ENCODE measurements around the gene SLCO3A1.

Gene SLCO3A1

DNA sequence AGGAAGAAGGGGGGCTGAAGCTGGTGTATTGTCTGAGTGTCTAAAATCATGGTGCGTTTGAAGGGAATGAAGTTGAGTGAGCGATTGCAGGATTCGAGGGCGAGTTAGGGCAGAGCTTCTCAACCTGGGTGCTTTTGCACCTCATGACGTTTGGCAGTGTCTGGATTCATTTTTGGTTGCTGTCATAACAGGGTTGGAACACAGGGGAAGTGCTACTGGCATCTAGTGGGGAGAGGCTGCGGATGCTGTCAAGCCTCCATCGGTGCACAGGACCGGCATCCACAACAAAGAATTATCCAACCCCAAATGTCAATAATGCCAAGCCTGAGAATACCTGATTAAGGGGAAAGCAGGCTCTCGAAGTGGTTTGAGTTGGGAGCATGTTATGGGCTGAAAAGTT is 120.0 kb downstream of the SLCO3A1 start:
- DNase-seq = no peak

GRCh38 chr15:91974321-91974720 is 120.8 kb downstream of the SLCO3A1 start:
- no peak for DNase-seq

DNA sequence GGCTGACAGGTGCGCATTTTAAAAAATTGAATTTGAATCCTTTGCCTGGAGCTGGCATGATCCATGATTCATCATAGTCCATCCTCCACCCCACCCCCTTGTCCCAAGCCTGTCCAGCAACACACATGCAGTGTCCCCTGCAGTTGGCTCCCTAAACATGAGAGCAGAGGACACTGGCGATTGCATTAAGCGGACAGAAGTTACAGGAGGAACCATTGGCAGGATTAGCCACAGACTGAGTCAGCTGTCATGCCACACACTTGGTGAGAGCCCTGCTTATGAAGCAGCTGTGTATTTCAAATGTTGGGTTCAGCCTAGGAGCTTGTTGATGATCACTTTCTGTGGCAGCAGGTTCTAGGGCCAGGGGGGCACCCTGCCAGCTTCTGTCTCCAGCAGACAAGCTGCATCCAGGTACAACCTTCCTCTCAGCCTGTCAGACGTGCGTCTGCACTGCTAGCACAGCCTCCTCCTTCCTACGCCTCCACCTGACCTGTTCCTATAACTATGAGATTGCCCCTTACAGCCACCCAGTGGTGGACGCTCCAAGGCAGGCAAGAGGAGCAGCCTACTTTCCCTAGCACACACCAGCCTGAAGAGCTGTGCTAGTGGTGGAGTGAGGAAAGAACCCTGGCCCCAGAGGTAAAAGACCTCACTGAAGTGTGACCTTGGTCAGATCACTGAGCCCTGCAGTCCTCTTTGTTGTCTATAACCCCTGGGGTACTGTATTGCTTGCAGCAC is 121.9 kb downstream of the SLCO3A1 start:
- DNase-seq = no peak

GRCh38 chr15:91976966-91977365 is 123.5 kb downstream of the SLCO3A1 start:
- DNase-seq = no peak

- DNase-seq = no peak
These were observed 127.2 kb downstream of the SLCO3A1 start for GRCh38 chr15:91980502-91981267.

DNA sequence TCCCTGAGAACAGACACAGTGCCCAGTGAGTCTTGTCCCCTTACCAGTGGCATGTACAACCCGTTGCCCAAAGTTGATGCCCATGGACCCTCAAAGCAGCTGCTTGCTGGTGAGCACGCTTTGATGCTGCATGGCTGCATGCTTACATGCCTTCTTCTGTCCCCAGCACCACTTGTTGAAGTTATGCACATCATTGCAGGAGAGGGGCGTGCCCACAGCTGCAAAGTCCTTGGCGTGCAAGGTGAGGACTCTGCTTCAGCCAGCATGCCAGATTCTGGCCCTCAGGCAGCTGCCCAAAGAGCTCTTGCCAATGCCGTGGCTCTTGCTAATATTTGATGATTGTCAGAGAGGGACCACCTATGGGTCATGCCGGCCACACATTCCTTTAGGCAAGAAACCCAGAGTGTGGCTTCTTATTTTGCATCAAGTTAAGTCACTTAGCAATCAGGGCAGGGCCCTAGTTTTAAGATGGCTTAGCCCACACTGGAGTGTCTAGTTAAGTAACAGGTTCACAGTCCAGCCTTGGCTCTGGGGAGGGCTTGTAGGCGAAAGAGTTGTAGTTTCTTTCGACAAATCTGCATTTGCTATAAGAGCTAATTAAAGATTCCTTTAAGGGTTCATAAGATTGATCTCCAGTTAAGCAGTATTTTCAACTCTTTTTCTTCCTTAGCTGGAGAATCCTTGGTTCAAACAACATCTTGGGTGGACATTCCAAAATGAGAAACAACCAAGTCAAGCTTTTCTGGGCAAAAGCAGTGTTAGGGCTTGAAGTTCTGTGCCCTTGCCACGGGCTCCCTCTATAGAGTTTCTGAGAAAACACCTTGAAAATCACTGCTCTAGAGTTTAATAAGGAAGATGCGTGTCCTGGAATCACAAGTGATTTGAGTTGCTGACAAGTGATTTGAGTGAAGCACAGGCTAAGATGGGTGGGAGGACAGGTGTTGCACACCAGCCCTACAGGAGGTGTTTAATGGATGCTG is 128.6 kb downstream of the SLCO3A1 start:
- DNase-seq = no peak

- DNase-seq = no peak
These were observed 130.3 kb downstream of the SLCO3A1 start for GRCh38 chr15:91983729-91984340.

- DNase-seq = no peak
These were observed 131.8 kb downstream of the SLCO3A1 start for GRCh38 chr15:91985297-91985696.

- DNase-seq = no peak
These were observed 134.6 kb downstream of the SLCO3A1 start for GRCh38 chr15:91988071-91988470.

- DNase-seq = no peak
These were observed 135.1 kb downstream of the SLCO3A1 start for GRCh38 chr15:91988655-91989054.

GRCh38 chr15:91989821-91990220 is 136.3 kb downstream of the SLCO3A1 start:
- no peak for DNase-seq

GRCh38 chr15:91992945-91993344 is 139.4 kb downstream of the SLCO3A1 start:
- no peak for DNase-seq

DNA sequence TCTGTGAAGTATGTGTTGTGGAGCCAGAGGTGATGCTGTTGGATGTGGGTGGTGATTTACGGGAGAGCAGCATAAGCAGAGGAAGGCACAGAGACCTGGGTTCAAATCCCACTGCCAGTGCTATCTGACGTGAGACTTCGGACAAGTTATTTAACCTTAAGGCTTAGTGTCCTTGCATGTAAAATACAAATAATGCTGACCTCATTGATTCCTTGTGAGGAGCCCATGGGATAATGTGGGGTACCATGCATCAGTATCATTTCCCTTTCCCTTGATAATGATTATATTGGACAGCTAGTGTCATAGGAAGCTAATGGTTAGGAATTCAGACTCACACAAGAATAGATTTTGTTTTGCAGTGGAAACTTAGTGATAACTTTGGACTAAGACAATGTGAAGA is 141.6 kb downstream of the SLCO3A1 start:
- DNase-seq = no peak

GRCh38 chr15:91997163-91997562 is 143.7 kb downstream of the SLCO3A1 start:
- DNase-seq = no peak

DNA sequence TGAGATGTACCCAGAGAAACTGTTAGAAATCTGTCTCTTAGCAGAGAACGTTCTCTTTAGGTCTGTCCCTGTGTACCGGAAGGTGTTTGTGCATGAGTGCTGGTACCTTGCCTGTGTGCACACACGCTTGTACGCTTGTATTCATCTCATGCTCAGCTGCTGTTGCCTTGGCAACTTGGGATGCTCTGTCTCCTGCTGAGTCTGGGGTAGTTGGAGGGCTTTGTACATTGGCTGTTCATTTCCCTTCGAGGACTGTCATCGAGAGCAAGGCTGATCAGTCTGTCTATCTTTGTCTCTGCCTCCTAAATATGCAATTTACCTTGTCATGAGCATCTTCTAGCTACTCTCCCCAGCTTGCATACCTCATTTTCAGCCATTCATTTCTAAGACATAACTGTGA is 147.2 kb downstream of the SLCO3A1 start:
- no peak for DNase-seq

GRCh38 chr15:92001307-92001706 is 147.8 kb downstream of the SLCO3A1 start:
- DNase-seq = no peak

GRCh38 chr15:92002666-92003065 is 149.2 kb downstream of the SLCO3A1 start:
- no peak for DNase-seq

DNA sequence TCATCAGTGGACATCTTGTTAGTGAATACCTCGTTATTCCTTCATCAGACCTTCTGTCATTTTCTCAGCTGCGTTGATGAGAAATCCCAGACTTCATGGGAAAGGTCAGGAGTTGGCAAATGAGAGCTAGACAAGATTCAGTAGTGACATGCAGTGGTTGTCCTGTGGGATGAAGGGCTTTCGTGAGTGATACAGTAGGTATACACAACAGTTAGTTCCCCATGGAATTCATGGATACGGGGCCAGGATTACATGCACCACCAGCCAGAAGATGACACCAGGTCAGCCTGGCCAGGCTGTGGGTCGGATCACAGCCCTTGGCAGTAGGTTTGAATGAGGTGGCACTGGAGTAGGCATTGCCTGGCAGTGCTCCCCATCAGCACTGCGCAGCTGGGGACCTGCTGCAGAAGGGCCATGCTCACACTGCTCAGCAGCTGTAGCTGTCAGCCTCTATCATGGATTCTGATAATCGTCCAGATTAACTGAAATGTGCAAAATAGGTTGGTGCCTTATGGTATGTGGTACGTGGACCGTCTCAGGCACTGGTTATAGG is 150.1 kb downstream of the SLCO3A1 start:
- DNase-seq = no peak

- DNase-seq = no peak
These were observed 151.6 kb downstream of the SLCO3A1 start for GRCh38 chr15:92005154-92005553.

- no peak for DNase-seq
These were observed 152.9 kb downstream of the SLCO3A1 start for GRCh38 chr15:92006186-92007028.

GRCh38 chr15:92009162-92009561 is 155.7 kb downstream of the SLCO3A1 start:
- DNase-seq = no peak

Measured in SHP77 treated with DMSO at 0.1 percent for 48 hours (cell line).